Neural cell (in vitro differentiated cells): Measurements from ENCODE around the gene FBXO40. TPM values are rescaled to one million over a fixed set of nuclear protein-coding genes. Genes with fewer than 3 reads are reported as not detected.

Experiments used
- H2AFZ ChIP-seq: fragments of 200-600, 300-800 bp; sonication (generic), shearing (Covaris generic); 2 replicates; pipeline ENCODE4 v1.6.0; 2014; ENCODE audit warnings: low read depth, mild to moderate bottlenecking, antibody characterized with exemption, low read length, moderate library complexity
- H3F3A ChIP-seq: fragments of 200-600 bp; shearing (Covaris generic); 2 replicates; pipeline ENCODE4 v1.6.1; 2016; ENCODE audit warnings: mild to moderate bottlenecking, moderate library complexity, mixed read lengths, antibody characterized with exemption, low read length; ENCODE audit not compliant: insufficient read depth, poor library complexity, severe bottlenecking
- H3K27ac ChIP-seq: fragments of 200-600, 300-800 bp; sonication (generic), shearing (Covaris generic); 2 replicates; pipeline ENCODE4 v1.5.1; 2014; ENCODE audit warnings: mild to moderate bottlenecking, low read length, moderate library complexity
- H3K27me3 ChIP-seq: fragments of 300-800, 200-600 bp; sonication (generic), shearing (Covaris generic); 2 replicates; pipeline ENCODE4 v1.6.0; 2014; ENCODE audit warnings: mild to moderate bottlenecking, low read depth, low read length, moderate library complexity; ENCODE audit not compliant: insufficient read depth
- H3K36me3 ChIP-seq: fragments of 300-800, 200-600 bp; sonication (generic), shearing (Covaris generic); 2 replicates; pipeline ENCODE4 v1.5.1; 2014; ENCODE audit warnings: mild to moderate bottlenecking, antibody characterized with exemption, low read length, moderate library complexity; ENCODE audit not compliant: insufficient read depth
- H3K4me2 ChIP-seq: fragments of 300-800, 200-600 bp; sonication (generic), shearing (Covaris generic); 2 replicates; pipeline ENCODE4 v1.6.0; 2014; ENCODE audit warnings: mild to moderate bottlenecking, low read length
- H3K4me3 ChIP-seq: fragments of 300-800, 200-600 bp; sonication (generic), shearing (Covaris generic); 2 replicates; pipeline ENCODE4 v1.5.1; 2014; ENCODE audit warnings: mild to moderate bottlenecking, low read length, moderate library complexity
- H3K79me2 ChIP-seq: fragments of 200-600 bp; shearing (Covaris generic); replicated peaks from 2 replicates; pipeline ENCODE4 v1.6.0; 2014; ENCODE audit warnings: mild to moderate bottlenecking, low read length, moderate library complexity; ENCODE audit not compliant: insufficient read depth
- H3K9ac ChIP-seq: fragments of 300-800, 200-600 bp; sonication (generic), shearing (Covaris generic); 2 replicates; pipeline ENCODE4 v1.6.1; 2016; ENCODE audit warnings: mild to moderate bottlenecking, low read length, mixed read lengths
- H3K9me2 ChIP-seq: fragments of 200-600 bp; shearing (Covaris generic); 2 replicates; pipeline ENCODE4 v1.6.1; 2016; ENCODE audit warnings: mild to moderate bottlenecking, low read length, mixed read lengths; ENCODE audit not compliant: insufficient read depth
- H3K9me3 ChIP-seq: fragments of 200-600, 300-800 bp; sonication (generic), shearing (Covaris generic); 2 replicates; pipeline ENCODE4 v1.6.1; 2016; ENCODE audit warnings: mild to moderate bottlenecking, mixed run types, low read length, moderate library complexity, mixed read lengths
- H4K20me1 ChIP-seq: fragments of 200-600 bp; shearing (Covaris generic); 2 replicates; pipeline ENCODE4 v1.6.1; 2016; ENCODE audit warnings: mild to moderate bottlenecking, mixed run types; ENCODE audit not compliant: insufficient read depth
- EP300 ChIP-seq: fragments of 450-650 bp; conservative IDR thresholded peaks from 2 replicates; pipeline ENCODE4 v1.6.1; 2014; ENCODE audit warnings: antibody characterized with exemption, mild to moderate bottlenecking, moderate library complexity; ENCODE audit not compliant: poor library complexity, severe bottlenecking
- EZH2 ChIP-seq: fragments of 200-600, 300-800 bp; shearing (Covaris generic), sonication (generic); IDR thresholded peaks from 2 replicates; pipeline ENCODE4 v1.6.1; 2014; ENCODE audit warnings: antibody characterized with exemption, low read length, borderline replicate concordance, mild to moderate bottlenecking; ENCODE audit not compliant: insufficient read depth, poor library complexity, severe bottlenecking
- MXI1 ChIP-seq: fragments of 450-650 bp; conservative IDR thresholded peaks from 2 replicates; pipeline ENCODE4 v1.6.1; 2014; ENCODE audit warnings: antibody characterized with exemption, mild to moderate bottlenecking; ENCODE audit not compliant: poor library complexity, severe bottlenecking
- POLR2AphosphoS5 ChIP-seq: IDR thresholded peaks from 2 replicates; pipeline ENCODE4 v1.6.1; 2012
- RAD21 ChIP-seq: fragments of 450-650 bp; conservative IDR thresholded peaks from 2 replicates; pipeline ENCODE4 v1.6.1; 2014; ENCODE audit warnings: antibody characterized with exemption, mild to moderate bottlenecking, moderate library complexity
- SMC3 ChIP-seq: fragments of 450-650 bp; conservative IDR thresholded peaks from 2 replicates; pipeline ENCODE4 v1.6.1; 2014; ENCODE audit warnings: antibody characterized with exemption, mild to moderate bottlenecking, moderate library complexity; ENCODE audit not compliant: poor library complexity
- TAF1 ChIP-seq: IDR thresholded peaks from 2 replicates; pipeline ENCODE4 v1.6.1; 2012; ENCODE audit warnings: low read depth
- polyA plus RNA-seq: library from polyadenylated mRNA; depleted of rRNA; stranded (reverse); fragments of >200 nt; gene quantifications from 2 replicates; pipeline ENCODE4 v1.2.3, GENCODE V29; 2014
- TF ChIP-seq, protein P1 (sequence below): fragments of 450-650 bp; IDR thresholded peaks from 2 replicates; pipeline ENCODE4 v1.5.1; 2014; ENCODE audit warnings: antibody characterized with exemption, mild to moderate bottlenecking, moderate library complexity; ENCODE audit not compliant: poor library complexity, severe bottlenecking
- TF ChIP-seq, protein P2 (sequence below): IDR thresholded peaks from 2 replicates; pipeline ENCODE4 v1.6.1; 2012; ENCODE audit warnings: borderline replicate concordance

FBXO40 gene
- polyA plus RNA-seq, 1 donor from 2014 or later, result not detected

DNA sequence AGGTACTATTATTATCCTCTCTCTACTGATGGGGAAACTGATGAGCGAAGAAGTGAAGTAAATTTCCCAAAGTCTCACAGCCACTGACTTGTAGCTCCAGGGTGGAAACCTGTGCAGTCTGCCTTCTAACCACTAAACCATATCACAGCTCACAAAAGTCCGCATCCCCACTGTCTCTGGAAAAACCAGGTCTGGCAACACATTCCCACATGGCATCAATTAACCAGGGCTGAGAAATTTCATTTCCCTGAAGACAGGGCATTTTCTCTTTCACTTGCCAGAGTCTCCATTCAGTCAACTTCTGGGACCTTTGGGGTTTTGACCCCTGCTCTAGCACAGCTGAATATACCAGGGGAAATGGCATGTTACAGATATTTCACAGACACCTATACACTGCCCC lies 26.5 kb downstream of the FBXO40 start:
- no peak overlapping the region for H3K27ac ChIP-seq
- no peaks in the 10 kb centered on the region for H3K27me3 ChIP-seq
- H4K20me1 ChIP-seq, result no peaks in the 10 kb centered on the region
- TF ChIP-seq, protein P1, sequence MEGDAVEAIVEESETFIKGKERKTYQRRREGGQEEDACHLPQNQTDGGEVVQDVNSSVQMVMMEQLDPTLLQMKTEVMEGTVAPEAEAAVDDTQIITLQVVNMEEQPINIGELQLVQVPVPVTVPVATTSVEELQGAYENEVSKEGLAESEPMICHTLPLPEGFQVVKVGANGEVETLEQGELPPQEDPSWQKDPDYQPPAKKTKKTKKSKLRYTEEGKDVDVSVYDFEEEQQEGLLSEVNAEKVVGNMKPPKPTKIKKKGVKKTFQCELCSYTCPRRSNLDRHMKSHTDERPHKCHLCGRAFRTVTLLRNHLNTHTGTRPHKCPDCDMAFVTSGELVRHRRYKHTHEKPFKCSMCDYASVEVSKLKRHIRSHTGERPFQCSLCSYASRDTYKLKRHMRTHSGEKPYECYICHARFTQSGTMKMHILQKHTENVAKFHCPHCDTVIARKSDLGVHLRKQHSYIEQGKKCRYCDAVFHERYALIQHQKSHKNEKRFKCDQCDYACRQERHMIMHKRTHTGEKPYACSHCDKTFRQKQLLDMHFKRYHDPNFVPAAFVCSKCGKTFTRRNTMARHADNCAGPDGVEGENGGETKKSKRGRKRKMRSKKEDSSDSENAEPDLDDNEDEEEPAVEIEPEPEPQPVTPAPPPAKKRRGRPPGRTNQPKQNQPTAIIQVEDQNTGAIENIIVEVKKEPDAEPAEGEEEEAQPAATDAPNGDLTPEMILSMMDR, result no peak
- no peak for TF ChIP-seq EP300
- TF ChIP-seq EZH2, result no peak
- no peak for TF ChIP-seq POLR2AphosphoS5
- no peak for TF ChIP-seq MXI1
- TF ChIP-seq TAF1, result no peak
- TF ChIP-seq, protein P2, sequence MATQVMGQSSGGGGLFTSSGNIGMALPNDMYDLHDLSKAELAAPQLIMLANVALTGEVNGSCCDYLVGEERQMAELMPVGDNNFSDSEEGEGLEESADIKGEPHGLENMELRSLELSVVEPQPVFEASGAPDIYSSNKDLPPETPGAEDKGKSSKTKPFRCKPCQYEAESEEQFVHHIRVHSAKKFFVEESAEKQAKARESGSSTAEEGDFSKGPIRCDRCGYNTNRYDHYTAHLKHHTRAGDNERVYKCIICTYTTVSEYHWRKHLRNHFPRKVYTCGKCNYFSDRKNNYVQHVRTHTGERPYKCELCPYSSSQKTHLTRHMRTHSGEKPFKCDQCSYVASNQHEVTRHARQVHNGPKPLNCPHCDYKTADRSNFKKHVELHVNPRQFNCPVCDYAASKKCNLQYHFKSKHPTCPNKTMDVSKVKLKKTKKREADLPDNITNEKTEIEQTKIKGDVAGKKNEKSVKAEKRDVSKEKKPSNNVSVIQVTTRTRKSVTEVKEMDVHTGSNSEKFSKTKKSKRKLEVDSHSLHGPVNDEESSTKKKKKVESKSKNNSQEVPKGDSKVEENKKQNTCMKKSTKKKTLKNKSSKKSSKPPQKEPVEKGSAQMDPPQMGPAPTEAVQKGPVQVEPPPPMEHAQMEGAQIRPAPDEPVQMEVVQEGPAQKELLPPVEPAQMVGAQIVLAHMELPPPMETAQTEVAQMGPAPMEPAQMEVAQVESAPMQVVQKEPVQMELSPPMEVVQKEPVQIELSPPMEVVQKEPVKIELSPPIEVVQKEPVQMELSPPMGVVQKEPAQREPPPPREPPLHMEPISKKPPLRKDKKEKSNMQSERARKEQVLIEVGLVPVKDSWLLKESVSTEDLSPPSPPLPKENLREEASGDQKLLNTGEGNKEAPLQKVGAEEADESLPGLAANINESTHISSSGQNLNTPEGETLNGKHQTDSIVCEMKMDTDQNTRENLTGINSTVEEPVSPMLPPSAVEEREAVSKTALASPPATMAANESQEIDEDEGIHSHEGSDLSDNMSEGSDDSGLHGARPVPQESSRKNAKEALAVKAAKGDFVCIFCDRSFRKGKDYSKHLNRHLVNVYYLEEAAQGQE, result no peak
- TF ChIP-seq RAD21, result no peak
- TF ChIP-seq SMC3, result no peak
- no peaks in the 10 kb centered on the region for H3K36me3 ChIP-seq
- H3K4me3 ChIP-seq, result no peak overlapping the region
- H3K4me2 ChIP-seq, result no peak overlapping the region
- H3K9me3 ChIP-seq, result no peaks in the 10 kb centered on the region
- no peak overlapping the region for H2AFZ ChIP-seq
- H3K79me2 ChIP-seq, result no peaks in the 10 kb centered on the region
- H3K9me2 ChIP-seq, result no peaks in the 10 kb centered on the region
- H3F3A ChIP-seq, result no peaks in the 10 kb centered on the region
- H3K9ac ChIP-seq, result no peak overlapping the region

DNA sequence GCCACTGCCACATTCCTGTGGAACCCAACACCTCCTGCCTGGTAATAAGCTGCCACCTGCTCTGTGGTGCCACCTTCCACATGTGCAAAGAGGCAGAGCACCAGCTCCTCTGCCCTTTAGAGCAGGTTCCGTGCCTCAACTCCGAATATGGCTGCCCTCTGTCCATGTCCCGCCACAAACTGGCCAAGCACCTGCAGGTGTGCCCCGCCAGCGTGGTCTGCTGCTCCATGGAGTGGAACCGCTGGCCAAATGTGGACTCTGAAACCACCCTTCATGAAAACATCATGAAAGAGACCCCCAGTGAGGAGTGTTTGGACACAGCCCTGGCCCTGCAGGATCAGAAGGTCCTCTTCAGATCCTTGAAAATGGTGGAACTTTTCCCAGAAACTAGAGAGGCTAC lies 28.3 kb downstream of the FBXO40 start:
- H3K9me3 ChIP-seq, result no peaks in the 10 kb centered on the region
- no peaks in the 10 kb centered on the region for H3K79me2 ChIP-seq
- no peaks in the 10 kb centered on the region for H3K9me2 ChIP-seq
- H3K4me3 ChIP-seq, result no peak overlapping the region
- H3K36me3 ChIP-seq, result no peaks in the 10 kb centered on the region
- H3K27me3 ChIP-seq, result no peaks in the 10 kb centered on the region
- no peaks in the 10 kb centered on the region for H3F3A ChIP-seq
- H3K27ac ChIP-seq, result no peak overlapping the region
- no peak overlapping the region for H2AFZ ChIP-seq
- no peaks in the 10 kb centered on the region for H4K20me1 ChIP-seq
- H3K9ac ChIP-seq, result no peak overlapping the region
- no peak overlapping the region for H3K4me2 ChIP-seq
- TF ChIP-seq, protein P2, result no peak
- TF ChIP-seq TAF1, result no peak
- TF ChIP-seq POLR2AphosphoS5, result no peak
- no peak for TF ChIP-seq SMC3
- TF ChIP-seq, protein P1, result no peak
- TF ChIP-seq EP300, result no peak
- no peak for TF ChIP-seq MXI1
- no peak for TF ChIP-seq RAD21
- no peak for TF ChIP-seq EZH2
